Measurements from ENCODE around the gene LDLRAD4.

LDLRAD4 gene

DNA sequence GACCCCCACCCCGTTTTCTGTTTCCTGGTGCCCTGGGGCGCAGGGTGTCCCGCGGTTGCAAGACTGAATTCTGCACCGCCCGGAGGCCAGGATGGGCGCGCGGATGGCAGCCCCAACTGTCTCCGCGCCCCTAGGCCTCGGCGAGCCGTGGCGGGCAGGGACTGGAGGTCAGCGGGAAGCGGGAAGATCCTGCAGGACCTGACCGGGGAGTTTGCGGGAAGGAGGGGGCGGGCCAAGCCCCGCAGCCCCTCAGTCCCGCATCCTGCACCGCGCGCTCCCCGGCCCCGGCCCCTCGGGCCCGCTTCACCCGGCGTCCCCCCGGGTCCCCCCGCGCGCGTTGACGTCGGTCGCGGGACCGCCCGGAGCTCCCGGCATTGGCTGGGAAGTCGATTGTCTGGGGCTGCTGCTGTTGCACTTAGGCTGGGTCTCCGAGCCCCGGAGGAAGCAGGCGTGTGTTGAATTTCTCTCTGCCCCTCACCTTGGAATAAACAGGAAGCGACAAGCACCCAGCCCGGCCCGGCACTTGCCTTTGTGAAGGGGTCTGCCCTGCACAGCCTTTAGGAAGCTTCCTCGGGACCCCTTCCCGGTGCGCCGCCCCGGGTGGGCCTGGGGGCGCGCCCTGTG lies at the start of gene LDLRAD4:
Gene LDLRAD4 (plus strand): TSS at position 393 of the 624 bp plus-strand sequence.
- Histone ChIP-seq H3K9ac (ENCODE audit: low read length in 5 of 5) (peak within 1 kb of the TSS in 4 of 5 donors; percentile 60 to 79 (median 73)), H3K9me3 (ENCODE audit: control insufficient read depth in 5 of 5, low read length in 5 of 5) (no peaks in the 10 kb centered on the region), H3K27me3 (ENCODE audit: control insufficient read depth in 5 of 5, insufficient read depth in 4 of 5, low read length in 5 of 5) (no peaks in the 10 kb centered on the region), H3K36me3 (ENCODE audit: control insufficient read depth in 5 of 5, insufficient read depth in 5 of 5, low read length in 5 of 5) (no peaks in the 10 kb centered on the region), H3K27ac (ENCODE audit: low read depth, low read length) (peak within 1 kb of the TSS; percentile 37), H3K4me3 (ENCODE audit: low read depth in 1 of 5, low read length in 5 of 5) (peak within 1 kb of the TSS; percentile 62 to 84 (median 80)), H3K4me1 (ENCODE audit: control insufficient read depth in 5 of 5, insufficient read depth in 5 of 5, low read length in 5 of 5) (peaks cover 15 to 75% (median 62%) of the 10 kb centered on the region in 5 donors)

DNA sequence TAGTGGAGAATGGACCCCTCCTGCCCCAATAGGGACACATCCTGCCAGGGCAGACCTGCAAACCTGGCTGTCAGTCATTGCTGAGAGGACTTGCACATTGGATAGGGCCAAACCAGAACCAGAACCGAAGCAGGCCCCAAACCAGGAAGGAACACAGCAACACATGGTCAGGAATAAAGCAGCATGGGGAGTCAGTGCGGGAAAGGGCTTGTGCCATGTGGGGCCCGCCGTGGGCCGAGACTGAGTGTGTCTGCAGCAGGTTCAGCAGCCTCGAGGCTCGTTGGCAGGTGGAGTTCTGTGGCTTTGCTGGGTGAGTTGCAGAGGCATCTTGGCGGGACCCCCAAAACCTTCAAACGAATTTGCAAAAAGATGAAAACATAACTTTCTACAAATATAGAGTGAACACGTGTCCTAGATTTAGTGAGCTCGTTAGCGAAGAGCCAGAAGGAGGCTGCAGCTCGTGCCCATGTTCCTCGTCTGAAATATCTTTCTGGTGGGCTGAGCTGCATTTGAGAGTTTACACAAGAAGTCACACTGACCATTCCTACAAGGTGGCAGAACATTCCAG lies 44.9 kb upstream of the LDLRAD4 start:
- H3K36me3 ChIP-seq (ENCODE audit: control insufficient read depth in 5 of 5, insufficient read depth in 5 of 5, low read length in 5 of 5): no peaks in the 10 kb centered on the region
- no peak overlapping the region for H3K9ac ChIP-seq (ENCODE audit: low read length in 5 of 5)
- H3K4me3 ChIP-seq (ENCODE audit: low read depth in 1 of 5, low read length in 5 of 5): no peak overlapping the region
- peaks cover 0 to 11% (median 11%) of the 10 kb centered on the region in 5 donors for H3K4me1 ChIP-seq (ENCODE audit: control insufficient read depth in 5 of 5, insufficient read depth in 5 of 5, low read length in 5 of 5)
- H3K27me3 ChIP-seq (ENCODE audit: control insufficient read depth in 5 of 5, insufficient read depth in 4 of 5, low read length in 5 of 5): no peaks in the 10 kb centered on the region
- H3K9me3 ChIP-seq (ENCODE audit: control insufficient read depth in 5 of 5, low read length in 5 of 5): no peaks in the 10 kb centered on the region
- H3K27ac ChIP-seq (ENCODE audit: low read depth, low read length): no peak overlapping the region

DNA sequence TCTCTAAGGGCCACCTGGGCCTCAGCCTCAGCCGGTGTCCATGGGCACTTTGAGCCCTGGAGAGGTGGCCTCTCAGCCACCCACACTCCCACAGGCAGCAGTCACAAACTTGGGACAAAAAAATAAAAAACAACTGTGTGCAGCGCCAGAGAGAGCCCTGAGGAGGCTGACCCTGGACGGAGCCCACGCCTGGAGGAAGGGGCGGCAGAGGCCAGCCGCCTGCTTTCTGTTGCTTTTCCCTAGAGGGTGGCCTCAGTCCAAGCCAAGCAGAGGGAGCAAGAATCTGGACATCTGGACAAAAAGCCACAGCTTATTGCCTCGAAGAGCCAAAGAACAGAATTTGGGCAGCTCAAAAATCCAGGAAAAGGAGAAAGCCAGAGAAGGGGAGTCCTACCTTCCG lies 43.3 kb upstream of the LDLRAD4 start:
- Histone ChIP-seq H3K27ac (ENCODE audit: low read depth, low read length) (no peak overlapping the region), H3K9me3 (ENCODE audit: control insufficient read depth in 5 of 5, low read length in 5 of 5) (no peaks in the 10 kb centered on the region), H3K4me1 (ENCODE audit: control insufficient read depth in 5 of 5, insufficient read depth in 5 of 5, low read length in 5 of 5) (peaks cover 0 to 11% (median 11%) of the 10 kb centered on the region in 5 donors), H3K4me3 (ENCODE audit: low read depth in 1 of 5, low read length in 5 of 5) (no peak overlapping the region), H3K9ac (ENCODE audit: low read length in 5 of 5) (no peak overlapping the region), H3K36me3 (ENCODE audit: control insufficient read depth in 5 of 5, insufficient read depth in 5 of 5, low read length in 5 of 5) (no peaks in the 10 kb centered on the region), H3K27me3 (ENCODE audit: control insufficient read depth in 5 of 5, insufficient read depth in 4 of 5, low read length in 5 of 5) (no peaks in the 10 kb centered on the region)

DNA sequence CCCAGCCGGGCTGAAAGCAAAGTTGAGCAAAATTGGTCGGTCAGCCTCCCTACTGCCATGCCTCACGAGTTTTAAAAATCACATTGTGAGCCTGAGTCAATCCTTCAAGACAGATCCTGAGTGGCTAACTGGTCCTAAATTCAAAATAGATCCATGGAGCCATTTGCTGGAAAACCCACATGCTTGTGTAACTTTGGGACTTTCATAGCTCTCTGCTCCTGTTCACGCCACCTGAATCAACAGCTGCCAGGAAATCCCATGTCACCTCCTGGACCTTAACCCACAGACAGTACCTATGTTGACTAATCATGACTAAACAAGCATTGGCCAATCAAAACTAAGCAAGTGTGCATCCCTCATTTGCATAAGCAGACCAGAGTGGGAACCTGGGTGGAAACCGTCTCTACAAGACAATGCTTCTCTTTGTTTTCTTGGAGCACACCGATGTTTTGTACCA lies 42.8 kb upstream of the LDLRAD4 start:
- peaks cover 0 to 11% (median 11%) of the 10 kb centered on the region in 5 donors for H3K4me1 ChIP-seq (ENCODE audit: control insufficient read depth in 5 of 5, insufficient read depth in 5 of 5, low read length in 5 of 5)

DNA sequence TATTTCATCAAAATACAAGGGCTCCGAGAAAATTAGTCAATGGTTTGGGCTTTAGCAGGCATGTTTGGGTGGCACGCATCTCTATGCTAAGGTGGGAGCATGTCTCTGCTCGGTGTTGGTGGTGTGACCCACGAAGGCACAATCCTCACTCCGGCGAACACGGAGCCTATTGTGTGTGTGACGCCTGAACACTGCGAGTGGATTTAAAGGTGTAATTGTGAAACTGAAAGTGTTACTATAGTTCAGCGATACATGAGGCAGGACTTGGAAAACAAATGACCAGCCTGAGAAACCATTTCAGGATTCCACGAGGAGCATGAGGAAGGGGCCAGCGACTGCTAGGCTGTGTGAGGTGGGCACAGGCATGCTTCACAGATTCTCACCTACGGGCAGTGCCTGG lies 41.7 kb upstream of the LDLRAD4 start:
- Histone ChIP-seq H3K4me1 (ENCODE audit: control insufficient read depth in 5 of 5, insufficient read depth in 5 of 5, low read length in 5 of 5) (peaks cover 0 to 11% (median 11%) of the 10 kb centered on the region in 5 donors), H3K4me3 (ENCODE audit: low read depth in 1 of 5, low read length in 5 of 5) (no peak overlapping the region), H3K27ac (ENCODE audit: low read depth, low read length) (no peak overlapping the region), H3K9ac (ENCODE audit: low read length in 5 of 5) (no peak overlapping the region), H3K36me3 (ENCODE audit: control insufficient read depth in 5 of 5, insufficient read depth in 5 of 5, low read length in 5 of 5) (no peaks in the 10 kb centered on the region), H3K27me3 (ENCODE audit: control insufficient read depth in 5 of 5, insufficient read depth in 4 of 5, low read length in 5 of 5) (peaks cover 0 to 2% (median 0%) of the 10 kb centered on the region in 5 donors), H3K9me3 (ENCODE audit: control insufficient read depth in 5 of 5, low read length in 5 of 5) (no peaks in the 10 kb centered on the region)

More for the DNA sequence above, 42.8 kb upstream of the LDLRAD4 start:
- Histone ChIP-seq H3K9me3 (ENCODE audit: control insufficient read depth in 5 of 5, low read length in 5 of 5) (no peaks in the 10 kb centered on the region), H3K4me3 (ENCODE audit: low read depth in 1 of 5, low read length in 5 of 5) (no peak overlapping the region), H3K9ac (ENCODE audit: low read length in 5 of 5) (no peak overlapping the region), H3K36me3 (ENCODE audit: control insufficient read depth in 5 of 5, insufficient read depth in 5 of 5, low read length in 5 of 5) (no peaks in the 10 kb centered on the region), H3K27me3 (ENCODE audit: control insufficient read depth in 5 of 5, insufficient read depth in 4 of 5, low read length in 5 of 5) (no peaks in the 10 kb centered on the region), H3K27ac (ENCODE audit: low read depth, low read length) (no peak overlapping the region)

DNA sequence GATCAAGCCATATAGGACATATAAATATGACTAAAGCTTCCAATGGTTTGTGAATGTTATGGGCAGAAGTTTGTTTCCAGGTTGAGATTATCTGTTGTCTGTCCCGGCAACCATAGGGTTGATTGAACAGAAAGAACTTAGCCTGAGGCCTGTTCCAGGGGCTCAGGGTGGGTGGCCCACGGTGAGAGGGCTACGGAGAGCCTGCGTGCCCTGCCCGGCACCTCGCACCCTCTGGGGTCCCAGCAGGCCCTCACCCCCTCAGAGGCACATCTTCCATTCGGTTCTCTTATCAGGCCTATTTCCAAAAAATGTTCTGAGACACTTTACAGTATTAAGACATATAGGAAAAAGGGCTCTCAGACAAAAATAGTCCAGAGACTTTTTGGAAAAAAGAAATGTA lies 40.4 kb upstream of the LDLRAD4 start:
- H3K4me1 ChIP-seq (ENCODE audit: control insufficient read depth in 5 of 5, insufficient read depth in 5 of 5, low read length in 5 of 5): peaks cover 0 to 11% (median 11%) of the 10 kb centered on the region in 5 donors
- H3K27ac ChIP-seq (ENCODE audit: low read depth, low read length): no peak overlapping the region
- H3K4me3 ChIP-seq (ENCODE audit: low read depth in 1 of 5, low read length in 5 of 5): no peak overlapping the region
- H3K27me3 ChIP-seq (ENCODE audit: control insufficient read depth in 5 of 5, insufficient read depth in 4 of 5, low read length in 5 of 5): peaks cover 0 to 6% (median 0%) of the 10 kb centered on the region in 5 donors
- H3K9ac ChIP-seq (ENCODE audit: low read length in 5 of 5): no peak overlapping the region
- no peaks in the 10 kb centered on the region for H3K36me3 ChIP-seq (ENCODE audit: control insufficient read depth in 5 of 5, insufficient read depth in 5 of 5, low read length in 5 of 5)
- H3K9me3 ChIP-seq (ENCODE audit: control insufficient read depth in 5 of 5, low read length in 5 of 5): no peaks in the 10 kb centered on the region

DNA sequence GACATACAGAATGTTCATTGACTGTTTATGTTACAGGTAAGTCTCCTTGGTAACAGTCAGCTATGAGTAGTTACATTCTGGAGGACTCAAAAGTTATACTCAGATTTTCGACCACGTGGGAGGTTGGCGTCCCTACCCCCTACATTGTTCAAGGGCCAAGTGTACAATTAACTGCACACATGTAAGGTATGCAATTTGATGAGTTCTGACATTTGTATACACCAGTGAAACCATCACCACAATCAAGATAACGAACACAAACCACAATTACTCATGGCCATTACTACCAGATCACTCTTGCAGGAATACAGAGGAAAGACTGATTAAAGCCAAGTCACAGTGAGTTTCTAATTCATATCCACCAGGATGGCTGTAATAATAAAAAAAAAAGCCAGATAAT lies 39.6 kb upstream of the LDLRAD4 start:
- Histone ChIP-seq H3K27ac (ENCODE audit: low read depth, low read length) (no peak overlapping the region), H3K4me3 (ENCODE audit: low read depth in 1 of 5, low read length in 5 of 5) (no peak overlapping the region), H3K9ac (ENCODE audit: low read length in 5 of 5) (no peak overlapping the region), H3K4me1 (ENCODE audit: control insufficient read depth in 5 of 5, insufficient read depth in 5 of 5, low read length in 5 of 5) (peaks cover 0 to 16% (median 15%) of the 10 kb centered on the region in 5 donors), H3K36me3 (ENCODE audit: control insufficient read depth in 5 of 5, insufficient read depth in 5 of 5, low read length in 5 of 5) (no peaks in the 10 kb centered on the region), H3K9me3 (ENCODE audit: control insufficient read depth in 5 of 5, low read length in 5 of 5) (no peaks in the 10 kb centered on the region), H3K27me3 (ENCODE audit: control insufficient read depth in 5 of 5, insufficient read depth in 4 of 5, low read length in 5 of 5) (peaks cover 0 to 6% (median 0%) of the 10 kb centered on the region in 5 donors)

DNA sequence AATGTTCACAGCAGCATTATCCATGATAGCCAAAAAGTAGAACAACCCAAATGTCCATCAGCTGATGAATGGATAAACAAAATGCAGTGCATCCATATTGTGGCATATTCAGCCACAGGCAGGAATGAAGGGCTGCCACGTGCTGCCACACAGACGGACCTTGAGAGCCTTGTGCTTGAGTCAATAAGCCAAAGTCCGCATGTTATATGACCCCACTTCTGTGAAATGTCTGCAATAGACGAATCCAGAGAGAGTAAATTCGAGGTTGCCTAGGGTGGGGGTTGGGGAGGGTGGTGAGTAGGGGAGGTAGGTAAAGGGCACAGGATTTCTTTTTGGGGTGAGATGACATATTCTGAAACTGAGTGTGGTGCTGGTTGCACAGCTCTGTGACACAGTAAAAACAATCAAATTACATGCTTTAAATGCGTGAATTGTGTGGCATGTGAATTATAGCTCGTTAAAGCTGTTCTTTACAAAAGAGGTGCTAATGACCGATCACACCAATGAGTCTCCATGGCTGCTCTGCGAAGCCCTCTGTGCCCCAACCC lies 38.9 kb upstream of the LDLRAD4 start:
- no peaks in the 10 kb centered on the region for H3K36me3 ChIP-seq (ENCODE audit: control insufficient read depth in 5 of 5, insufficient read depth in 5 of 5, low read length in 5 of 5)
- peaks cover 0 to 6% (median 0%) of the 10 kb centered on the region in 5 donors for H3K27me3 ChIP-seq (ENCODE audit: control insufficient read depth in 5 of 5, insufficient read depth in 4 of 5, low read length in 5 of 5)
- peaks cover 0 to 17% (median 16%) of the 10 kb centered on the region in 5 donors for H3K4me1 ChIP-seq (ENCODE audit: control insufficient read depth in 5 of 5, insufficient read depth in 5 of 5, low read length in 5 of 5)
- H3K9ac ChIP-seq (ENCODE audit: low read length in 5 of 5): no peak overlapping the region
- no peak overlapping the region for H3K4me3 ChIP-seq (ENCODE audit: low read depth in 1 of 5, low read length in 5 of 5)
- no peaks in the 10 kb centered on the region for H3K9me3 ChIP-seq (ENCODE audit: control insufficient read depth in 5 of 5, low read length in 5 of 5)
- no peak overlapping the region for H3K27ac ChIP-seq (ENCODE audit: low read depth, low read length)

DNA sequence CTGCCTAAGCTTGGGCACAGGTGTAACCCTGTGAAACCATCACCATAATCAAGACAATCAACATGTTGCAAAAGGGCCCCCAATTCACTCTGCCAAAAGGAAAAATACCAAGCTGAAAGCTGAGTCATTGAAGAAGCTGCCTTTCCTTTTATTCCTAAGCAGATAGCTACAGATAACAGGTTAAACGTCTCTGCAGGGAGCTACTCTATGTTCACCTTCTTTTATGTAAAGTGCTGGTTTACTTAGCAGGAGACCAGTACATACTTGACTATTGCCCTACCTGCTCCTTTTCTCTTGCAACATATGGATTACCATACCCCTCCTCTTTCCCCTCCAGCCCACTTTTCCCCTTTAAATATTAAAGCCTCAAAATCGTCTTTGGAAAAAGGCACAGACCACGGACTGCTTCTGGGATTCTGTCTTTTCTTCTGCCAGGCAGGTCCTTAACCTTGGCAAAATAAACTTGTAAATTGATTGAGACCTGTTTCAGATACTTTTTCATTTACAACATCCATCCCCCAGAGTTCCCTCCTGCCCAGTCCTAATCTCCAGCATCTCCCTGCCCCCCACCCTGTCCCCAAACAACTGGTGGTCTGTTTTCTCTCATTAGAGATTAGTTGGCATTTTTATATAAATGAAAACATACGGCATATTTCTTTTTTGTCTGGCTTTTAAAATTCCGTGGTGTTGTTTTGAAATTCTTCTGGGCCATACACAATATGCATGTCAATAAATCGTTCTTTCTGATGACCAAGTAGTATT lies 37.8 kb upstream of the LDLRAD4 start:
- Histone ChIP-seq H3K4me1 (ENCODE audit: control insufficient read depth in 5 of 5, insufficient read depth in 5 of 5, low read length in 5 of 5) (peaks cover 0 to 14% (median 8%) of the 10 kb centered on the region in 5 donors), H3K27me3 (ENCODE audit: control insufficient read depth in 5 of 5, insufficient read depth in 4 of 5, low read length in 5 of 5) (peaks cover 0 to 6% (median 0%) of the 10 kb centered on the region in 5 donors), H3K9ac (ENCODE audit: low read length in 5 of 5) (no peak overlapping the region), H3K36me3 (ENCODE audit: control insufficient read depth in 5 of 5, insufficient read depth in 5 of 5, low read length in 5 of 5) (no peaks in the 10 kb centered on the region), H3K4me3 (ENCODE audit: low read depth in 1 of 5, low read length in 5 of 5) (no peak overlapping the region), H3K27ac (ENCODE audit: low read depth, low read length) (no peak overlapping the region), H3K9me3 (ENCODE audit: control insufficient read depth in 5 of 5, low read length in 5 of 5) (no peaks in the 10 kb centered on the region)
